Lower leg skin (tissue), 4 donors: ENCODE measurements around the gene RTN4RL2. TPM values are rescaled to one million over a fixed set of nuclear protein-coding genes. Genes with fewer than 3 reads are reported as not detected.

Experiments used
- DNase-seq, 2 donors: peaks; one replicate each; pipeline ENCODE4 v3.0.0-alpha.2; 2019; ENCODE audit warnings: low spot score in 2 of 2
- H3K4me3 ChIP-seq: fragments of 200-600 bp; sonication (generic); 2 replicates; pipeline ENCODE4 v1.5.1; 2017; ENCODE audit warnings: mild to moderate bottlenecking, low read depth; ENCODE audit not compliant: poor library complexity, severe bottlenecking
- CTCF ChIP-seq, 3 donors: fragments of 450-650 bp; IDR thresholded peaks; one replicate each; pipeline ENCODE4 v1.5.1; 2016; ENCODE audit warnings: antibody characterized with exemption in 3 of 3, mild to moderate bottlenecking in 3 of 3, moderate library complexity in 2 of 3
- POLR2A ChIP-seq, 2 donors: fragments of 450-650 bp; IDR thresholded peaks; one replicate each; pipeline ENCODE4 v1.6.1; 2016 to 2017; ENCODE audit warnings: antibody characterized with exemption in 2 of 2, mild to moderate bottlenecking in 1 of 2, moderate library complexity in 1 of 2
- WGBS, 2 donors: methylation state at CpG; one replicate each; pipeline ENCODE4 v1.1.5; 2018; 5-methylcytosine and 5-hydroxymethylcytosine counted together
- intact Hi-C: fragments of 100-400 bp; cut with DNase I; formaldehyde crosslinking; loops from one replicate; pipeline ENCODE4 v1.15.0; 2023; ENCODE audit warnings: low total_unique reads
- total RNA-seq, 4 donors: library from RNA; depleted of rRNA; stranded (reverse); fragments of >200 nt; gene quantifications; one replicate each; pipeline ENCODE4 v1.1.0, GENCODE V29; 2016

RTN4RL2 gene
- total RNA-seq, 4 donors from 2014 or later, result 0.55 to 3.6 (median 2.3) TPM

DNA sequence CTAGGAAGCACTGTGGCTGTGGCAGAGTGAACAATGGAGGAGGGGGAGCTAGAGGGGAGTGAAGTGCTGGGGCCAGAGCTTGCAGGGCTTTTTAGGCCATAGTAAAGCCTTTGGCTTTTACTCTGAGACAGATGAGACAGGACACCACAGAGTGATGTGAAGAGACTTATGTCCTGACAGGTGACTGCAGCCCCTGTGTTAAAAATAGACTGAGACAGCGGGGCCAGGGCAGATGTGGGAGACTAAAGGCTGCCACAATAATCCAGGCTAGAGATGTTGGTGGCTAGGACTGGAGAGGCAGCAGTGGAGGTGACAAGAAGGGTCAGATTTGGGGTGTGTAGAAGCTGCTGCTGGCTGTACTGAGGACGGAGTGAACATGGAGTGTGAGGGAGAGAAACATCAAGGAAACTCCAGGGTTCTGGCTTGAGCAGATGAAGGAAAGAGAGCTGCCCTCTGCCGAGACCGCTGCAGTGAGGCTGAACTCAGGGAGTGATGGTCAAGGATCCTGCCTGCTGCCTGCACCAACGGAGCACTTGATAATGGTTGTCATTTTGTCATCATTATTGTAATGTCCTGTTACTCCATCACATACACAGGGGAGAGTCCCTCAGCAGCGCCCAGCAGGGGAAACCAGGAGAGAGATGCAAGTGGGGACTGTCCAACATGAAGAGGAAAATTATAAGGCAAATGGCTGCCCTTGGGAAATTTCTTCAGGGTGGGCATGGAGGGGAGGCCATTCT lies 27.8 kb downstream of the RTN4RL2 start:
- 82 to 89% methylated on average over 6 of the region's 6 CpGs for WGBS, 2 donors
- DNase-seq, result no peak
- TF ChIP-seq POLR2A (IDR thresholded peaks at IDR 0.05) (no peak), CTCF (IDR thresholded peaks at IDR 0.05) (no peak)
- intact Hi-C loops, result no loop called here
- no peak overlapping the region for H3K4me3 ChIP-seq

DNA sequence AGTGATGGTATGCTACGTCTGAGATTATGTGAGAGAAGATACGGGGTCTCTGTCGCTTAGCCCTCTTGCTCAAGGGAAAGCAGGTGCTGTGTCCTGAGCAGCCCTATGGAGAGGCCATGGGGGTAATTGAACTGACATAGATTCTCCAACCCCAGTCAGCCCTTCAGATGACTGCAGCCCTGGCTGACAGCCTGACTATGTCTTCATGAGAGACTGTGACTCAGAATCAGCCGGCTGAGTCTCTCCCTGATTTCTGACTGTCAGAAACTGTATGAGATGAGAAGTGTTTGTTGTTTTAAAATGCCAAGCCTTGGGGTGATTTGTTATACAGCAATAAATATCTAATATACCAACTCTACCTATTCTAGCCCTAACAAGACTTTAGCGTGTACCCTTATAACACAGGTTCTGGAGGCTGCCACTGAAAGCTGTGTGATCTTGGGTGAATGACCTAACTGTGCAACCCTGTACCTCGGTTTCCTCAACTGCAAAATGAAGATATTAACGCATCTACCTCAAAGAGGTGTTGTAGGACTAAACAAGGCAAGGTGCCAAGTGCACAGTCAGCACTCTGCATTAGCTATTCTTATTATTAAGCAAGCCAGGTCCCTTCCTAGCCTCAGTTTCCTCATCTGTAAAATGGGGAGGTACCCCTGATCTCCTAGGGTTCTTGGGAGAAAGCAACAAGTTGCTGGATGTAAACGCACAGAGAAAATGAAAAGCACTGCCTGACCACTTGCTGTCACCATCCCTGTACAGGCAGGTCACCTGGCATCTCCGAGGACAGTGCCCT lies 30.3 kb downstream of the RTN4RL2 start:
- no peak overlapping the region for H3K4me3 ChIP-seq
- 84 to 88% methylated on average over 9 of the region's 9 CpGs for WGBS, 2 donors
- intact Hi-C loops, result no loop called here
- TF ChIP-seq POLR2A (IDR thresholded peaks at IDR 0.05) (no peak), CTCF (IDR thresholded peaks at IDR 0.05) (no peak)
- no peak for DNase-seq

DNA sequence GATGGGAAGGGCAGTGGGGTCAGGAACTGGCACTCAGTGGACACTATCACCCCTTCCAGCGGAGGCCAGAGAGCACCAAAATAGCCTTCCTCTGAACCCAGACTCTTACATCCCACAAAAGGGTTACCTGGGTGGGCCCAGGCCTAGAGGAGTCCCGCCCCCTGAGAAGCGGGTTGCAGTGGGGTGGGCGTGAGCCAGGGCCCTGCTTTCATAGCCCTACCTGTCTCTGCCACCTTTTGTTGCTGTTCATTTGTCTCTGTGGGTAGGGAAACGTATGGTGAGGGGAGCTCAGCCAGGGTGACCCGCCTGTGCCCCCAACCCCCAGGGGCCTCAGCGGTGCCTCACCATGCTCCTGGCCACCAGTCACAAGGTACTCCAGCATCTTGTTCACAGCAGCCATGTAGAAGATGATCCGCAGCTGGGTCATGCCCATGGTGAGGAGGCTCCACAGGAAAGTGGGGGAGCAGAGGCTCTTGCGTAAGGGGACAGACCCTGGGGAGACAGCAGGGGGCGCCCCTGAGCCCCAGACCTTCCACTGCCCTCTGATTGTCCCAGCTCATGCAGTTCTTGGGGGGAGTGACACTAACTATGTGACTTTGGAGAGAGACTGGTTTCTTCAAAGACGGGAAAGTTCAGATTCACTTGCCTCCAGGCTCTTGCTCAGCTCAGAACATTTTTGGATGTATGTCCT lies 31.2 kb downstream of the RTN4RL2 start:
- intact Hi-C loops, result no loop called here
- TF ChIP-seq POLR2A (IDR thresholded peaks at IDR 0.05) (no peak), CTCF (IDR thresholded peaks at IDR 0.05) (no peak)
- WGBS, 2 donors, result 80 to 85% methylated on average over 11 of the region's 11 CpGs

DNA sequence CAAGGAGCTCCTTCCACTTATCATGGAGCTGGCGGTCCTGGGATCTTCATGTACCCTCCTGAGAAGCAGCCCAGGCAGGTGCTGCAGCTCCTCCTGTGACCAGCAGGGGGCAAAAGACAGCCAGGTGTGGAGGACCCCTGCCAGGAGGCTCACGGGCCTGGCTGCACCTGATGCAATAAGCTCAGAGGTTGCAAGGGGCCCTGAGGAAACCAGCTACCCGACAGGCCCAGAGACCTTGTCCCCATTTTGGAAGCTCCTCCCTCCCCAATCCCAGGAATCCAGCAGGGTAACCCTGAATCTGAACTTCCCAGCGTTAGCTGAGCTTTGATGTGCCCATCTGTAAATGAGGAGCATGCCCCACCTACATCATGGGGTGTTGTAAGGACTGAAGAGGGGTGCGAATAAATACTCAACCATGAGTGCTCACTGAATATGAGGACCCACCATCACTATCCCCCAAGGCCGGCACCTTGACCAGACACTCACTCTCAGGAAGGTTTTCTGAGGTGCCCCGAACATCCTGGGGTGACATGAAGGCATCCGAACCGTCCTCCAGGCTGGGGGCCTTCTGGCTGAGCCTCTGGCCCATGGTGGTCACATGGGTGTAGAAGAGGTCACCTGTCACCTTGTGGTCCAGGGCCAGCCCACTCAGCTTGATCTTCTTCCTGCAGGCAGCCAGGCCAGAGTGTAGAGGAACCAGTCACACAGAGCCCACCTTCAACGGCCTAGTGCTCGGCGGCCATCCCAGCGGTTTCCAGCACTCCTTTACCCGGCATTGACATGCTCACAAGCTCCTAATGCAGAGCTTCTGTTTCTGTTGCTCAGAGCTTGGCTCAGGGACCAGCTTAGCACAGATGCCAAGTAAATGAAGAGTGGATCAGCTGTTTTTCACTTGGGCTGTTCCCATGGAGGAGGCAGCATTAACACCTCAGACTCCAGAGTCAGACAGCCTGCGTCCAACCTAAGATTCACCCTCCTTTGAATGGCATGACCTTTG lies 33.5 kb downstream of the RTN4RL2 start:
- no peak for TF ChIP-seq POLR2A (IDR thresholded peaks at IDR 0.05)
- no peak for TF ChIP-seq CTCF (IDR thresholded peaks at IDR 0.05)
- no peak overlapping the region for H3K4me3 ChIP-seq
- WGBS, 2 donors, result 63 to 66% methylated on average over 12 to 15 of the region's 15 CpGs
- intact Hi-C loops, result no loop called here
- peak in 1 of 2 donors; percentile 92 for DNase-seq

More for the DNA sequence above, 31.2 kb downstream of the RTN4RL2 start:
- no peak for DNase-seq
- H3K4me3 ChIP-seq, result no peak overlapping the region
